ENCODE measurements around the gene FRRS1. TPM values are rescaled to one million over a fixed set of nuclear protein-coding genes. Genes with fewer than 3 reads are reported as not detected.

The FRRS1 gene
- total RNA-seq, 1 experiment from 2014 or later = 11.1 TPM

- H3K27me3 ChIP-seq (replicated peaks; ENCODE audit: control insufficient read depth, insufficient read depth, low read length) = no peaks in the 10 kb centered on the region
- H3K27me3 Mint-ChIP-seq (ENCODE audit: insufficient read depth, unreplicated experiment) = no peaks in the 10 kb centered on the region
- intact Hi-C loops (cut with micrococcal nuclease; ENCODE audit: unreplicated experiment) = loop anchor here (2.0 kb wide), 1 partner anchor 19 kb away; no protein-coding TSS in a partner anchor
- 0 out of 2 replicates have a peak, but pooled peaks cover 5% of the 10 kb centered on the region for H3K4me1 ChIP-seq
- no peak for TF ChIP-seq CTCF (IDR thresholded peaks at IDR 0.05; ENCODE audit: insufficient read depth in 1 of 2, low read depth in 1 of 2, low read length in 1 of 2, severe bottlenecking in 1 of 2, unreplicated experiment in 1 of 2)
- H3K9me3 ChIP-seq = no peaks in the 10 kb centered on the region; the same call in 1 of the 2 replicates
- ChIA-PET POLR2A (no interaction called here), CTCF (no interaction called here)
- peaks cover 12% of the 10 kb centered on the region for H3K9me3 Mint-ChIP-seq (ENCODE audit: unreplicated experiment)
- H3K27ac Mint-ChIP-seq (ENCODE audit: unreplicated experiment) = no peak overlapping the region
- peaks cover 8% of the 10 kb centered on the region for H3K36me3 Mint-ChIP-seq (ENCODE audit: insufficient read depth, unreplicated experiment)
- no peaks in the 10 kb centered on the region for H3K36me3 ChIP-seq (ENCODE audit: control insufficient read depth, insufficient read depth, low read length)
- peak overlapping the region; percentile 10 for H3K4me3 Mint-ChIP-seq (ENCODE audit: unreplicated experiment)
- H3K4me3 ChIP-seq (ENCODE audit: low read depth, low read length) = no peak overlapping the region
- no peak for DNase-seq
- BruUV-seq (replicated peaks) = no TSS peak
- peaks cover 14% of the 10 kb centered on the region for H3K4me1 Mint-ChIP-seq (ENCODE audit: low read depth, unreplicated experiment)
Observed at GRCh38 chr1:99758073-99758511, 8.3 kb downstream of the FRRS1 start.

- POLR2A ChIA-PET = no interaction called here
- H3K4me1 Mint-ChIP-seq (ENCODE audit: low read depth, unreplicated experiment) = peaks cover 14% of the 10 kb centered on the region
Observed at GRCh38 chr1:99756598-99756997, 9.8 kb downstream of the FRRS1 start.

GRCh38 chr1:99755664-99756063 lies 10.8 kb downstream of the FRRS1 start:
- CTCF ChIA-PET = no interaction called here
- peaks cover 14% of the 10 kb centered on the region for H3K4me1 Mint-ChIP-seq (ENCODE audit: low read depth, unreplicated experiment)
- no TSS peak for BruUV-seq (replicated peaks)
- no peak overlapping the region for H3K27ac Mint-ChIP-seq (ENCODE audit: unreplicated experiment)
- no peaks in the 10 kb centered on the region for H3K36me3 ChIP-seq (ENCODE audit: control insufficient read depth, insufficient read depth, low read length)
- no peaks in the 10 kb centered on the region for H3K27me3 Mint-ChIP-seq (ENCODE audit: insufficient read depth, unreplicated experiment)
- H3K9me3 Mint-ChIP-seq (ENCODE audit: unreplicated experiment) = peaks cover 12% of the 10 kb centered on the region
- H3K9me3 ChIP-seq = no peaks in the 10 kb centered on the region; the same call in 1 of the 2 replicates
- intact Hi-C loops (cut with micrococcal nuclease; ENCODE audit: unreplicated experiment) = no loop called here
- no peak for TF ChIP-seq CTCF (IDR thresholded peaks at IDR 0.05; ENCODE audit: insufficient read depth in 1 of 2, low read depth in 1 of 2, low read length in 1 of 2, severe bottlenecking in 1 of 2, unreplicated experiment in 1 of 2)
- no peak overlapping the region for H3K4me3 ChIP-seq (ENCODE audit: low read depth, low read length)
- 0 out of 2 replicates have a peak, but pooled peaks cover 5% of the 10 kb centered on the region for H3K4me1 ChIP-seq
- POLR2A ChIA-PET = no interaction called here
- DNase-seq = no peak
- no peak overlapping the region for H3K4me3 Mint-ChIP-seq (ENCODE audit: unreplicated experiment)
- H3K27me3 ChIP-seq (replicated peaks; ENCODE audit: control insufficient read depth, insufficient read depth, low read length) = no peaks in the 10 kb centered on the region
- peaks cover 8% of the 10 kb centered on the region for H3K36me3 Mint-ChIP-seq (ENCODE audit: insufficient read depth, unreplicated experiment)

More at GRCh38 chr1:99756598-99756997, 9.8 kb downstream of the FRRS1 start:
- BruUV-seq (replicated peaks) = no TSS peak
- intact Hi-C loops (cut with micrococcal nuclease; ENCODE audit: unreplicated experiment) = no loop called here
- no peak for DNase-seq
- Mint-ChIP-seq H3K36me3 (ENCODE audit: insufficient read depth, unreplicated experiment) (peaks cover 8% of the 10 kb centered on the region), H3K9me3 (ENCODE audit: unreplicated experiment) (peaks cover 12% of the 10 kb centered on the region), H3K27me3 (ENCODE audit: insufficient read depth, unreplicated experiment) (no peaks in the 10 kb centered on the region), H3K27ac (ENCODE audit: unreplicated experiment) (no peak overlapping the region), H3K4me3 (ENCODE audit: unreplicated experiment) (no peak overlapping the region)
- Histone ChIP-seq H3K36me3 (ENCODE audit: control insufficient read depth, insufficient read depth, low read length) (no peaks in the 10 kb centered on the region), H3K4me1 (0 out of 2 replicates have a peak, but pooled peaks cover 5% of the 10 kb centered on the region), H3K9me3 (no peaks in the 10 kb centered on the region; the same call in 1 of the 2 replicates), H3K27me3 (replicated peaks; ENCODE audit: control insufficient read depth, insufficient read depth, low read length) (no peaks in the 10 kb centered on the region), H3K4me3 (ENCODE audit: low read depth, low read length) (no peak overlapping the region)
- CTCF ChIA-PET = no interaction called here
- TF ChIP-seq CTCF (IDR thresholded peaks at IDR 0.05; ENCODE audit: insufficient read depth in 1 of 2, low read depth in 1 of 2, low read length in 1 of 2, severe bottlenecking in 1 of 2, unreplicated experiment in 1 of 2) = no peak

All from Caco-2 (cell line).